SK-N-SH (cell line): ENCODE results near the gene CNTN4. TPM values are rescaled to one million over a fixed set of nuclear protein-coding genes. Genes with fewer than 3 reads are reported as not detected.

Experiments used
- CTCF ChIA-PET: fragments of 300-600, 350-600 bp; formaldehyde crosslinking; extraction: SDS; loops from one replicate; lab custom pipeline; 2021; lab: Yijun Ruan, JAX
- POLR2A ChIA-PET: fragments of 350-600 bp; sonication (Branson Sonifier 250); formaldehyde crosslinking; extraction: SDS; loops from one replicate; lab custom pipeline; 2020; ENCODE audit warnings: antibody characterized with exemption, inconsistent platforms; lab: Yijun Ruan, JAX
- DNase-seq: peaks from one replicate; pipeline ENCODE4 v3.0.0; 2012
- H2AFZ ChIP-seq: fragments of 200-600 bp; sonication (generic); 2 replicates; pipeline ENCODE4 v1.8.1; 2016; ENCODE audit warnings: antibody characterized with exemption, mild to moderate bottlenecking, low read depth
- H3F3A ChIP-seq: fragments of 200-600 bp; sonication (generic); replicated peaks from 2 replicates; pipeline ENCODE3; 2016; ENCODE audit warnings: antibody characterized with exemption, mild to moderate bottlenecking; ENCODE audit not compliant: insufficient read depth
- H3K27ac ChIP-seq, 2 experiments: fragments of 200-500 bp in 1 of 2; fragments of 200-600 bp in 1 of 2; sonication (Bioruptor generic) in 1 of 2; sonication (generic), shearing (Covaris generic) in 1 of 2; 2 replicates each; pipeline versions ENCODE4 v1.5.1 to v1.6.1; 2014 to 2016; ENCODE audit warnings: low read depth in 2 of 2, inconsistent platforms in 1 of 2, low read length in 1 of 2, mild to moderate bottlenecking in 1 of 2, mixed read lengths in 1 of 2
- H3K27me3 ChIP-seq: fragments of 200-600 bp; sonication (generic), shearing (Covaris generic); 2 replicates; pipeline ENCODE4 v1.6.1; 2016; ENCODE audit warnings: mixed run types; ENCODE audit not compliant: insufficient read depth
- H3K36me3 ChIP-seq, 2 experiments: fragments of 200-500 bp in 1 of 2; fragments of 200-600 bp in 1 of 2; sonication (Bioruptor generic) in 1 of 2; sonication (generic) in 1 of 2; replicated peaks in 1 of 2; 2 replicates each; pipeline versions ENCODE3 to v1.5.1; 2014 to 2016; ENCODE audit warnings: low read length in 1 of 2, mild to moderate bottlenecking in 1 of 2; ENCODE audit not compliant: insufficient read depth in 2 of 2, control insufficient read depth in 1 of 2
- H3K4me1 ChIP-seq, 2 experiments: fragments of 200-500 bp in 1 of 2; fragments of 200-600 bp in 1 of 2; sonication (Bioruptor generic) in 1 of 2; sonication (generic), shearing (Covaris generic) in 1 of 2; 2 replicates each; pipeline versions ENCODE4 v1.5.1 to v1.6.1; 2014 to 2016; ENCODE audit warnings: low read depth in 1 of 2, low read length in 1 of 2, mixed run types in 1 of 2; ENCODE audit not compliant: insufficient read depth in 2 of 2, control insufficient read depth in 1 of 2
- H3K4me2 ChIP-seq: fragments of 200-600 bp; sonication (generic), shearing (Covaris generic); 2 replicates; pipeline ENCODE4 v1.6.1; 2017; ENCODE audit warnings: mixed run types
- H3K4me3 ChIP-seq, 2 experiments: fragments of 200-500 bp in 1 of 2; fragments of 200-600 bp in 1 of 2; sonication (Bioruptor generic) in 1 of 2; sonication (generic), shearing (Covaris generic) in 1 of 2; 2 replicates each; pipeline versions ENCODE4 v1.5.1 to v1.8.1; 2014 to 2016; ENCODE audit warnings: low read depth in 2 of 2, inconsistent platforms in 1 of 2, low read length in 1 of 2, mild to moderate bottlenecking in 1 of 2, mixed read lengths in 1 of 2, moderate library complexity in 1 of 2
- H3K79me2 ChIP-seq: fragments of 200-600 bp; sonication (generic); 2 replicates; pipeline ENCODE4 v1.8.1; 2017; ENCODE audit warnings: mild to moderate bottlenecking; ENCODE audit not compliant: insufficient read depth
- H3K9ac ChIP-seq: fragments of 200-600 bp; sonication (generic); 2 replicates; pipeline ENCODE4 v1.6.1; 2017; ENCODE audit warnings: mixed run types
- H3K9me2 ChIP-seq: fragments of 200-600 bp; sonication (generic); 2 replicates; pipeline ENCODE4 v1.6.1; 2017; ENCODE audit warnings: mixed run types
- H3K9me3 ChIP-seq: fragments of 200-600 bp; sonication (generic); 2 replicates; pipeline ENCODE4 v1.6.1; 2017; ENCODE audit warnings: mixed run types, mild to moderate bottlenecking, moderate library complexity
- H4K20me1 ChIP-seq: fragments of 200-600 bp; sonication (generic); 2 replicates; pipeline ENCODE4 v1.6.1; 2017; ENCODE audit warnings: mild to moderate bottlenecking, mixed run types; ENCODE audit not compliant: insufficient read depth
- CTCF ChIP-seq: fragments of 200-600 bp; sonication (generic); IDR thresholded peaks from 2 replicates; pipeline ENCODE4 v1.6.1; 2017; ENCODE audit warnings: antibody characterized with exemption, mild to moderate bottlenecking, moderate library complexity
- ELF1 ChIP-seq: IDR thresholded peaks from 2 replicates; pipeline ENCODE4 v1.4.0; 2012
- EZH2phosphoT487 ChIP-seq: fragments of 200-600 bp; sonication (generic); IDR thresholded peaks from 2 replicates; pipeline ENCODE4 v1.6.1; 2017; ENCODE audit warnings: low read depth, mixed run types, mild to moderate bottlenecking, antibody characterized with exemption, moderate library complexity, borderline replicate concordance
- FOSL2 ChIP-seq: IDR thresholded peaks from 2 replicates; pipeline ENCODE4 v1.4.0; 2012; ENCODE audit warnings: low read depth, mild to moderate bottlenecking, moderate library complexity, borderline replicate concordance
- FOXJ3 ChIP-seq: sonication (generic); formaldehyde crosslinking; IDR thresholded peaks from 2 replicates; pipeline ENCODE4 v1.5.1; 2020; ENCODE audit warnings: mild to moderate bottlenecking, missing genetic modification reagents
- GABPA ChIP-seq: IDR thresholded peaks from 2 replicates; pipeline ENCODE4 v1.4.0; 2012; ENCODE audit warnings: low read depth, mild to moderate bottlenecking
- GATA2 ChIP-seq: sonication (generic); formaldehyde crosslinking; IDR thresholded peaks from 2 replicates; pipeline ENCODE4 v1.5.0; 2020; ENCODE audit warnings: mild to moderate bottlenecking, missing genetic modification reagents
- JUND ChIP-seq: IDR thresholded peaks from 2 replicates; pipeline ENCODE4 v1.4.0; 2012
- MEF2A ChIP-seq: IDR thresholded peaks from 2 replicates; pipeline ENCODE4 v1.4.0; 2012; ENCODE audit warnings: low read depth, borderline replicate concordance
- MXI1 ChIP-seq: IDR thresholded peaks from 2 replicates; pipeline ENCODE4 v1.6.1; 2012; ENCODE audit warnings: mild to moderate bottlenecking, low read depth, low read length, improper control_type of control experiment
- NRF1 ChIP-seq: IDR thresholded peaks from 2 replicates; pipeline ENCODE4 v1.6.1; 2012; ENCODE audit warnings: low read depth, mild to moderate bottlenecking, low read length
- POLR2AphosphoS5 ChIP-seq: IDR thresholded peaks from 2 replicates; pipeline ENCODE4 v1.6.1; 2012; ENCODE audit warnings: low read depth, low read length
- SIN3A ChIP-seq: IDR thresholded peaks from 2 replicates; pipeline ENCODE4 v1.6.1; 2012; ENCODE audit warnings: low read depth, mild to moderate bottlenecking, low read length, moderate library complexity, borderline replicate concordance
- TCF12 ChIP-seq: IDR thresholded peaks from 2 replicates; pipeline ENCODE4 v1.4.0; 2012
- TEAD4 ChIP-seq: IDR thresholded peaks from 2 replicates; pipeline ENCODE4 v1.4.0; 2012; ENCODE audit warnings: mild to moderate bottlenecking, borderline replicate concordance; ENCODE audit not compliant: insufficient read depth
- USF1 ChIP-seq: IDR thresholded peaks from 2 replicates; pipeline ENCODE4 v1.4.0; 2012; ENCODE audit warnings: low read depth, borderline replicate concordance
- USF2 ChIP-seq: fragments of 150-350 bp; IDR thresholded peaks from 2 replicates; pipeline ENCODE4 v1.6.1; 2017; ENCODE audit warnings: antibody characterized with exemption, low read length, low read depth, borderline replicate concordance
- ZBTB33 ChIP-seq: IDR thresholded peaks from 2 replicates; pipeline ENCODE4 v1.4.0; 2012; ENCODE audit warnings: low read depth, borderline replicate concordance
- WGBS: methylation state at CpG from one replicate; pipeline ENCODE4 v1.1.6; 2017; ENCODE audit warnings: low lambda C conversion rate; 5-methylcytosine and 5-hydroxymethylcytosine counted together
- polyA plus RNA-seq, 3 experiments: library from polyadenylated mRNA; depleted of rRNA; stranded (reverse); fragments of >200 nt; gene quantifications; 2 replicates each; pipeline ENCODE4 v1.2.3, GENCODE V29; 2012

CNTN4 gene
- polyA plus RNA-seq, 1 of the 3 experiments (the other 2 are of a cell fraction): 0.12 TPM

DNA sequence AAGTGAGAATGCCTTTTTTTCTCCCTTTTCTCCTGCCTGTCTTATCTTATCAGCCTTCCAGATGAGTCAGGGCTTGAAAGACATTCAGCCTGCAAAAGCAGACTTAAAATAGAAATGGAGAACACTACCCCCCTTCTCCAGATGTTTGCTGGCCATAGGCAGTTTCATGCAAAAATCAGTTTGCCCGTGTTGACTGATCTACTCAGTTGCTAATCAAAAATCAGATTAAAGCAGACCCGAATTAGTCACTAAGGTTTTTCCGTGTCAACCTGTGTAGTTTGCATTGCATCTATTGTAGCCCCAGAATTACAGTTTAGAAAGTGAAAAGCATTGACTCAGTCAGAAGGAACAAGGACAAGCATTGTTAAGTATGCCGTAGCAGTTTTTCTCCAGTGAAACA is 955.3 kb downstream of the CNTN4 start:
- H2AFZ ChIP-seq: no peak overlapping the region
- no peak overlapping the region for H3K9ac ChIP-seq
- DNase-seq: no peak
- POLR2A ChIA-PET: no interaction called here
- H3K4me1 ChIP-seq: no peaks in the 10 kb centered on the region; a peak in 1 of 4 replicates
- H4K20me1 ChIP-seq: no peaks in the 10 kb centered on the region
- no peak overlapping the region for H3K4me2 ChIP-seq
- no peaks in the 10 kb centered on the region for H3K79me2 ChIP-seq
- WGBS: 21% methylated on average over 4 of the region's 4 CpGs
- no peaks in the 10 kb centered on the region for H3K9me3 ChIP-seq
- H3K27ac ChIP-seq: no peak overlapping the region
- H3K36me3 ChIP-seq: peaks cover 0 to 3% of the 10 kb centered on the region in 2 experiments
- no peaks in the 10 kb centered on the region for H3K9me2 ChIP-seq
- H3K27me3 ChIP-seq: no peaks in the 10 kb centered on the region
- CTCF ChIA-PET: interaction anchor here (1.2 kb wide), 1 partner anchor 146 kb away, joined by 3 read pairs; no protein-coding TSS in a partner anchor
- H3F3A ChIP-seq: no peaks in the 10 kb centered on the region
- TF ChIP-seq FOXJ3 (CRISPR knock-in tag): no peak
- TF ChIP-seq USF2: no peak
- TF ChIP-seq GATA2 (CRISPR knock-in tag): no peak
- TF ChIP-seq GABPA: no peak
- no peak for TF ChIP-seq ELF1
- TF ChIP-seq EZH2phosphoT487: no peak
- no peak for TF ChIP-seq NRF1
- TF ChIP-seq TCF12: no peak
- no peak for TF ChIP-seq TEAD4
- no peak for TF ChIP-seq USF1
- no peak for TF ChIP-seq FOSL2
- no peak for TF ChIP-seq CTCF
- TF ChIP-seq JUND: no peak
- no peak for TF ChIP-seq ZBTB33
- TF ChIP-seq SIN3A: no peak
- no peak for TF ChIP-seq MXI1
- TF ChIP-seq POLR2AphosphoS5: no peak
- no peak for TF ChIP-seq MEF2A
- no peak overlapping the region for H3K4me3 ChIP-seq
